HepG2 (cell line): ENCODE results near the gene RHBDL3. TPM values are rescaled to one million over a fixed set of nuclear protein-coding genes. Genes with fewer than 3 reads are reported as not detected.

ENCODE experiments used
- FOXA3 ChIP-seq: IDR thresholded peaks from 2 replicates; pipeline ENCODE4 v1.6.1; 2016; ENCODE audit warnings: missing genetic modification reagents, missing compliant biosample characterization
- HMGXB4 ChIP-seq, 2 experiments: sonication (generic) in 1 of 2; formaldehyde crosslinking in 1 of 2; IDR thresholded peaks; 2 replicates each; pipeline versions ENCODE4 v1.4.0 to v1.6.1; 2018 to 2020; ENCODE audit warnings: missing genetic modification reagents in 2 of 2, borderline replicate concordance in 1 of 2, low read depth in 1 of 2, mild to moderate bottlenecking in 1 of 2, missing biosample characterization in 1 of 2
- KDM5A ChIP-seq: fragments of 200-600 bp; sonication (generic); IDR thresholded peaks from 2 replicates; pipeline ENCODE4 v1.7.0; 2018; ENCODE audit warnings: antibody characterized with exemption, mild to moderate bottlenecking, low read length, borderline replicate concordance
- KLF6 ChIP-seq: IDR thresholded peaks from 2 replicates; pipeline ENCODE4 v1.8.0; 2016; ENCODE audit warnings: missing biosample characterization, missing genetic modification reagents
- SMAD1 ChIP-seq: sonication (generic); formaldehyde crosslinking; IDR thresholded peaks from 2 replicates; pipeline ENCODE4 v1.4.0; 2020; ENCODE audit warnings: missing genetic modification reagents, low read depth, mild to moderate bottlenecking, borderline replicate concordance
- ZNF180 ChIP-seq: sonication (generic); formaldehyde crosslinking; IDR thresholded peaks from 2 replicates; pipeline ENCODE4 v1.4.0; 2020; ENCODE audit warnings: low read depth, missing genetic modification reagents, borderline replicate concordance
- ZNF256 ChIP-seq: sonication (generic); formaldehyde crosslinking; conservative IDR thresholded peaks from 2 replicates; pipeline ENCODE4 v1.4.0; 2020; ENCODE audit warnings: missing genetic modification reagents
- ZNF430 ChIP-seq: sonication (generic); formaldehyde crosslinking; IDR thresholded peaks from 2 replicates; pipeline ENCODE4 v1.9.0; 2021; ENCODE audit warnings: mild to moderate bottlenecking, missing genetic modification reagents
- polyA plus RNA-seq, 8 experiments: library from polyadenylated mRNA; depleted of rRNA in 3 of 8; stranded (reverse) in 7 of 8; unstranded in 1 of 8; fragments of >200 nt; fragmentation: Illumina TruSeq in 4 of 8; extraction: Trizol in 4 of 8; gene quantifications; 2 replicates each; pipeline versions ENCODE4 v1.2.1 to v1.2.3, GENCODE V29; 2011 to 2016; ENCODE audit warnings: low read depth in 4 of 8, missing spikeins in 1 of 8, mixed read lengths in 1 of 8; ENCODE audit not compliant: insufficient read depth in 1 of 8
- total RNA-seq, 5 experiments: library from RNA; depleted of rRNA; stranded (reverse); fragments of >200 nt; fragmentation: Illumina TruSeq; extraction: Trizol; gene quantifications; 2 replicates each; pipeline ENCODE4 v1.2.3, GENCODE V29; 2016; ENCODE audit warnings: low read depth in 1 of 5
- TF ChIP-seq, protein P1 (sequence below): sonication (generic); formaldehyde crosslinking; IDR thresholded peaks from 2 replicates; pipeline ENCODE4 v1.4.0; 2020; ENCODE audit warnings: missing genetic modification reagents, borderline replicate concordance
- TF ChIP-seq, protein P2 (sequence below): sonication (generic); formaldehyde crosslinking; IDR thresholded peaks from 2 replicates; pipeline ENCODE4 v1.4.0; 2020; ENCODE audit warnings: mild to moderate bottlenecking, missing genetic modification reagents
- TF ChIP-seq, protein P3 (sequence below): sonication (generic); formaldehyde crosslinking; IDR thresholded peaks from 2 replicates; pipeline ENCODE4 v1.4.0; 2020; ENCODE audit warnings: missing genetic modification reagents, borderline replicate concordance

RHBDL3 gene
- total and polyA plus RNA-seq, 2 of the 13 experiments (the other 11 are each of a cell fraction or from before 2014, with no cell fraction given) = 0.09 TPM; not detected in 1

GRCh38 chr17:32349854-32350665, 84.4 kb downstream of the RHBDL3 start, which contains the start of gene ZNF207 (continued):
- TF ChIP-seq ZNF180 (CRISPR knock-in tag) (no peak), KLF6 (CRISPR knock-in tag) (no peak), SMAD1 (CRISPR knock-in tag) (peak; percentile 52; the same call in 1 of the 2 replicates), KDM5A (peak; percentile 73; the same call in 1 of the 2 replicates), ZNF256 (CRISPR knock-in tag) (no peak), FOXA3 (CRISPR knock-in tag) (no peak; the same call in none of the 2 replicates), ZNF430 (CRISPR knock-in tag) (peak; percentile 84), HMGXB4 (CRISPR knock-in tag; IDR thresholded peaks at IDR 0.05; ENCODE audit: borderline replicate concordance in 1 of 2, low read depth in 1 of 2) (peak; percentile 60 to 92; a peak in 3 of 4 replicates)
- TF ChIP-seq, protein P1, sequence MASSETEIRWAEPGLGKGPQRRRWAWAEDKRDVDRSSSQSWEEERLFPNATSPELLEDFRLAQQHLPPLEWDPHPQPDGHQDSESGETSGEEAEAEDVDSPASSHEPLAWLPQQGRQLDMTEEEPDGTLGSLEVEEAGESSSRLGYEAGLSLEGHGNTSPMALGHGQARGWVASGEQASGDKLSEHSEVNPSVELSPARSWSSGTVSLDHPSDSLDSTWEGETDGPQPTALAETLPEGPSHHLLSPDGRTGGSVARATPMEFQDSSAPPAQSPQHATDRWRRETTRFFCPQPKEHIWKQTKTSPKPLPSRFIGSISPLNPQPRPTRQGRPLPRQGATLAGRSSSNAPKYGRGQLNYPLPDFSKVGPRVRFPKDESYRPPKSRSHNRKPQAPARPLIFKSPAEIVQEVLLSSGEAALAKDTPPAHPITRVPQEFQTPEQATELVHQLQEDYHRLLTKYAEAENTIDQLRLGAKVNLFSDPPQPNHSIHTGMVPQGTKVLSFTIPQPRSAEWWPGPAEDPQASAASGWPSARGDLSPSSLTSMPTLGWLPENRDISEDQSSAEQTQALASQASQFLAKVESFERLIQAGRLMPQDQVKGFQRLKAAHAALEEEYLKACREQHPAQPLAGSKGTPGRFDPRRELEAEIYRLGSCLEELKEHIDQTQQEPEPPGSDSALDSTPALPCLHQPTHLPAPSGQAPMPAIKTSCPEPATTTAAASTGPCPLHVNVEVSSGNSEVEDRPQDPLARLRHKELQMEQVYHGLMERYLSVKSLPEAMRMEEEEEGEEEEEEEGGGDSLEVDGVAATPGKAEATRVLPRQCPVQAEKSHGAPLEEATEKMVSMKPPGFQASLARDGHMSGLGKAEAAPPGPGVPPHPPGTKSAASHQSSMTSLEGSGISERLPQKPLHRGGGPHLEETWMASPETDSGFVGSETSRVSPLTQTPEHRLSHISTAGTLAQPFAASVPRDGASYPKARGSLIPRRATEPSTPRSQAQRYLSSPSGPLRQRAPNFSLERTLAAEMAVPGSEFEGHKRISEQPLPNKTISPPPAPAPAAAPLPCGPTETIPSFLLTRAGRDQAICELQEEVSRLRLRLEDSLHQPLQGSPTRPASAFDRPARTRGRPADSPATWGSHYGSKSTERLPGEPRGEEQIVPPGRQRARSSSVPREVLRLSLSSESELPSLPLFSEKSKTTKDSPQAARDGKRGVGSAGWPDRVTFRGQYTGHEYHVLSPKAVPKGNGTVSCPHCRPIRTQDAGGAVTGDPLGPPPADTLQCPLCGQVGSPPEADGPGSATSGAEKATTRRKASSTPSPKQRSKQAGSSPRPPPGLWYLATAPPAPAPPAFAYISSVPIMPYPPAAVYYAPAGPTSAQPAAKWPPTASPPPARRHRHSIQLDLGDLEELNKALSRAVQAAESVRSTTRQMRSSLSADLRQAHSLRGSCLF (CRISPR knock-in tag) = no peak
- TF ChIP-seq, protein P2, sequence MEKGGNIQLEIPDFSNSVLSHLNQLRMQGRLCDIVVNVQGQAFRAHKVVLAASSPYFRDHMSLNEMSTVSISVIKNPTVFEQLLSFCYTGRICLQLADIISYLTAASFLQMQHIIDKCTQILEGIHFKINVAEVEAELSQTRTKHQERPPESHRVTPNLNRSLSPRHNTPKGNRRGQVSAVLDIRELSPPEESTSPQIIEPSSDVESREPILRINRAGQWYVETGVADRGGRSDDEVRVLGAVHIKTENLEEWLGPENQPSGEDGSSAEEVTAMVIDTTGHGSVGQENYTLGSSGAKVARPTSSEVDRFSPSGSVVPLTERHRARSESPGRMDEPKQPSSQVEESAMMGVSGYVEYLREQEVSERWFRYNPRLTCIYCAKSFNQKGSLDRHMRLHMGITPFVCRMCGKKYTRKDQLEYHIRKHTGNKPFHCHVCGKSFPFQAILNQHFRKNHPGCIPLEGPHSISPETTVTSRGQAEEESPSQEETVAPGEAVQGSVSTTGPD (CRISPR knock-in tag) = no peak
- TF ChIP-seq, protein P3, sequence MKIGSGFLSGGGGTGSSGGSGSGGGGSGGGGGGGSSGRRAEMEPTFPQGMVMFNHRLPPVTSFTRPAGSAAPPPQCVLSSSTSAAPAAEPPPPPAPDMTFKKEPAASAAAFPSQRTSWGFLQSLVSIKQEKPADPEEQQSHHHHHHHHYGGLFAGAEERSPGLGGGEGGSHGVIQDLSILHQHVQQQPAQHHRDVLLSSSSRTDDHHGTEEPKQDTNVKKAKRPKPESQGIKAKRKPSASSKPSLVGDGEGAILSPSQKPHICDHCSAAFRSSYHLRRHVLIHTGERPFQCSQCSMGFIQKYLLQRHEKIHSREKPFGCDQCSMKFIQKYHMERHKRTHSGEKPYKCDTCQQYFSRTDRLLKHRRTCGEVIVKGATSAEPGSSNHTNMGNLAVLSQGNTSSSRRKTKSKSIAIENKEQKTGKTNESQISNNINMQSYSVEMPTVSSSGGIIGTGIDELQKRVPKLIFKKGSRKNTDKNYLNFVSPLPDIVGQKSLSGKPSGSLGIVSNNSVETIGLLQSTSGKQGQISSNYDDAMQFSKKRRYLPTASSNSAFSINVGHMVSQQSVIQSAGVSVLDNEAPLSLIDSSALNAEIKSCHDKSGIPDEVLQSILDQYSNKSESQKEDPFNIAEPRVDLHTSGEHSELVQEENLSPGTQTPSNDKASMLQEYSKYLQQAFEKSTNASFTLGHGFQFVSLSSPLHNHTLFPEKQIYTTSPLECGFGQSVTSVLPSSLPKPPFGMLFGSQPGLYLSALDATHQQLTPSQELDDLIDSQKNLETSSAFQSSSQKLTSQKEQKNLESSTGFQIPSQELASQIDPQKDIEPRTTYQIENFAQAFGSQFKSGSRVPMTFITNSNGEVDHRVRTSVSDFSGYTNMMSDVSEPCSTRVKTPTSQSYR (CRISPR knock-in tag) = no peak
